Measurements from ENCODE around the gene MON2. TPM values are rescaled to one million over a fixed set of nuclear protein-coding genes. Genes with fewer than 3 reads are reported as not detected.
"Not testable (repeated sequence)": the region's sequence is repeated elsewhere in the genome, so short reads cannot be mapped to it uniquely, and the experiment has no call there.

MON2 gene
- total RNA-seq: 10 to 100 TPM; 29.2 to 29.8 TPM

GRCh38 chr12:62466594-62467491 is at the start of gene MON2:
Gene MON2, plus strand, starts transcription at chr12:62466826. Its CDS starts 382 bp downstream, at chr12:62467208.
- peaks cover 2% of the 10 kb centered on the region for H3K36me3 Mint-ChIP-seq (ENCODE audit: low read depth)
- peaks cover 7% of the 10 kb centered on the region for H3K9me3 Mint-ChIP-seq
- H3K4me1 Mint-ChIP-seq (ENCODE audit: low read depth): peaks cover 15% of the 10 kb centered on the region
- H3K4me3 Mint-ChIP-seq: peak within 1 kb of the TSS; percentile 74
- DNase-seq: peak; percentile 87
- intact Hi-C loops (cut with micrococcal nuclease): loop anchor here (1.0 to 2.0 kb wide), 5 partner anchors 29 to 1312 kb away; partner anchors contain the start of genes RXYLT1 and USP15
- peak within 1 kb of the TSS; percentile 88 for H3K27ac Mint-ChIP-seq
- CTCF ChIA-PET: interaction anchor here (0.6 to 4.1 kb wide), 6 partner anchors 16 to 327 kb away, joined by 3 to 24 read pairs (median 4); no protein-coding TSS in a partner anchor
- H3K27me3 Mint-ChIP-seq (ENCODE audit: low read depth): no peaks in the 10 kb centered on the region

GRCh38 chr12:62426089-62426488 is 40.5 kb upstream of the MON2 start:
- intact Hi-C loops (cut with micrococcal nuclease): no loop called here
- CTCF ChIA-PET: interaction anchor here (1.3 kb wide), 1 partner anchor 10 kb away, joined by 3 read pairs; no protein-coding TSS in a partner anchor
- Mint-ChIP-seq H3K27me3 (ENCODE audit: low read depth) (peaks cover 10% of the 10 kb centered on the region), H3K27ac (no peak overlapping the region), H3K4me1 (ENCODE audit: low read depth) (no peaks in the 10 kb centered on the region), H3K9me3 (peaks cover 31% of the 10 kb centered on the region), H3K36me3 (ENCODE audit: low read depth) (peaks cover 7% of the 10 kb centered on the region), H3K4me3 (no peak overlapping the region)
- no peak for DNase-seq

GRCh38 chr12:62429457-62429856 is 37.2 kb upstream of the MON2 start:
- intact Hi-C loops (cut with micrococcal nuclease): no loop called here
- Mint-ChIP-seq H3K4me3 (no peak overlapping the region), H3K9me3 (peaks cover 19% of the 10 kb centered on the region), H3K27ac (no peak overlapping the region), H3K36me3 (ENCODE audit: low read depth) (peaks cover 3% of the 10 kb centered on the region), H3K27me3 (ENCODE audit: low read depth) (peaks cover 19% of the 10 kb centered on the region), H3K4me1 (ENCODE audit: low read depth) (no peaks in the 10 kb centered on the region)
- CTCF ChIA-PET: no interaction called here
- no peak for DNase-seq

GRCh38 chr12:62434494-62435302 is 31.9 kb upstream of the MON2 start:
- peak; percentile 5 for DNase-seq
- peaks cover 31% of the 10 kb centered on the region for H3K27me3 Mint-ChIP-seq (ENCODE audit: low read depth)
- peak overlapping the region; percentile 76 for H3K4me3 Mint-ChIP-seq
- no peak overlapping the region for H3K27ac Mint-ChIP-seq
- H3K9me3 Mint-ChIP-seq: no peaks in the 10 kb centered on the region
- CTCF ChIA-PET: interaction anchor here (0.6 to 5.3 kb wide), 19 partner anchors 10 to 384 kb away, joined by 3 to 137 read pairs (median 4); partner anchors contain the start of gene MON2
- intact Hi-C loops (cut with micrococcal nuclease): loop anchor here (1.0 to 10.0 kb wide), 4 partner anchors 169 to 630 kb away; a partner anchor contains a TSS
- peaks cover 11% of the 10 kb centered on the region for H3K4me1 Mint-ChIP-seq (ENCODE audit: low read depth)
- H3K36me3 Mint-ChIP-seq (ENCODE audit: low read depth): no peaks in the 10 kb centered on the region

GRCh38 chr12:62435303-62436163 is 31.1 kb upstream of the MON2 start:
- CTCF ChIA-PET: interaction anchor here (0.6 to 5.3 kb wide), 27 partner anchors 9 to 418 kb away, joined by 3 to 137 read pairs (median 4); partner anchors contain the start of gene MON2
- H3K9me3 Mint-ChIP-seq: no peaks in the 10 kb centered on the region
- intact Hi-C loops (cut with micrococcal nuclease): loop anchor here (1.0 to 10.0 kb wide), 4 partner anchors 168 to 629 kb away; a partner anchor contains a TSS
- H3K4me3 Mint-ChIP-seq: peak overlapping the region; percentile 76
- H3K27ac Mint-ChIP-seq: no peak overlapping the region
- H3K36me3 Mint-ChIP-seq (ENCODE audit: low read depth): no peaks in the 10 kb centered on the region
- peaks cover 11% of the 10 kb centered on the region for H3K4me1 Mint-ChIP-seq (ENCODE audit: low read depth)
- DNase-seq: peak; percentile 68
- peaks cover 30% of the 10 kb centered on the region for H3K27me3 Mint-ChIP-seq (ENCODE audit: low read depth)

- H3K4me1 Mint-ChIP-seq (ENCODE audit: low read depth): peaks cover 11% of the 10 kb centered on the region
- H3K27me3 Mint-ChIP-seq (ENCODE audit: low read depth): peaks cover 24% of the 10 kb centered on the region
Measured at GRCh38 chr12:62436164-62436503, 30.5 kb upstream of the MON2 start.

GRCh38 chr12:62438098-62438692 is 28.4 kb upstream of the MON2 start:
- CTCF ChIA-PET: interaction anchor here (0.6 to 5.3 kb wide), 21 partner anchors 10 to 374 kb away, joined by 3 to 137 read pairs (median 5); no protein-coding TSS in a partner anchor
- peaks cover 19% of the 10 kb centered on the region for H3K27me3 Mint-ChIP-seq (ENCODE audit: low read depth)
- peaks cover 8% of the 10 kb centered on the region for H3K9me3 Mint-ChIP-seq
- DNase-seq: peak; percentile 70
- no peak overlapping the region for H3K27ac Mint-ChIP-seq
- H3K4me3 Mint-ChIP-seq: no peak overlapping the region
- intact Hi-C loops (cut with micrococcal nuclease): loop anchor here (1.0 to 10.0 kb wide), 10 partner anchors 28 to 627 kb away; partner anchors contain the start of gene MON2
- H3K36me3 Mint-ChIP-seq (ENCODE audit: low read depth): no peaks in the 10 kb centered on the region
- peaks cover 11% of the 10 kb centered on the region for H3K4me1 Mint-ChIP-seq (ENCODE audit: low read depth)

More at GRCh38 chr12:62436164-62436503, 30.5 kb upstream of the MON2 start:
- CTCF ChIA-PET: interaction anchor here (0.6 to 5.3 kb wide), 18 partner anchors 9 to 417 kb away, joined by 3 to 137 read pairs (median 4); partner anchors contain the start of gene MON2
- DNase-seq: no peak
- peak overlapping the region; percentile 76 for H3K4me3 Mint-ChIP-seq
- H3K9me3 Mint-ChIP-seq: no peaks in the 10 kb centered on the region
- no peak overlapping the region for H3K27ac Mint-ChIP-seq
- H3K36me3 Mint-ChIP-seq (ENCODE audit: low read depth): no peaks in the 10 kb centered on the region
- intact Hi-C loops (cut with micrococcal nuclease): loop anchor here (5.0 to 10.0 kb wide), 3 partner anchors 196 to 629 kb away; a partner anchor contains a TSS

GRCh38 chr12:62446754-62447452 is 19.7 kb upstream of the MON2 start:
- Mint-ChIP-seq H3K4me3 (no peak overlapping the region), H3K9me3 (peaks cover 18% of the 10 kb centered on the region), H3K27ac (no peak overlapping the region), H3K4me1 (ENCODE audit: low read depth) (no peaks in the 10 kb centered on the region), H3K36me3 (ENCODE audit: low read depth) (peaks cover 3% of the 10 kb centered on the region), H3K27me3 (ENCODE audit: low read depth) (peaks cover 3% of the 10 kb centered on the region)
- CTCF ChIA-PET: interaction anchor here (0.8 to 2.4 kb wide), 3 partner anchors 9 to 354 kb away, joined by 3 to 11 read pairs (median 3); no protein-coding TSS in a partner anchor
- intact Hi-C loops (cut with micrococcal nuclease): no loop called here
- DNase-seq: no peak

- H3K9me3 Mint-ChIP-seq: peaks cover 10% of the 10 kb centered on the region
- H3K36me3 Mint-ChIP-seq (ENCODE audit: low read depth): peaks cover 1% of the 10 kb centered on the region
- no peak for DNase-seq
- no peak overlapping the region for H3K27ac Mint-ChIP-seq
- H3K4me1 Mint-ChIP-seq (ENCODE audit: low read depth): no peaks in the 10 kb centered on the region
- peaks cover 3% of the 10 kb centered on the region for H3K27me3 Mint-ChIP-seq (ENCODE audit: low read depth)
- no peak overlapping the region for H3K4me3 Mint-ChIP-seq
- intact Hi-C loops (cut with micrococcal nuclease): no loop called here
- CTCF ChIA-PET: interaction anchor here (2.4 kb wide), 1 partner anchor 11 kb away, joined by 11 read pairs; no protein-coding TSS in a partner anchor
Measured at GRCh38 chr12:62448436-62448835, 18.2 kb upstream of the MON2 start.

- H3K9me3 Mint-ChIP-seq; H3K27ac Mint-ChIP-seq; H3K36me3 Mint-ChIP-seq (ENCODE audit: low read depth); DNase-seq; H3K4me1 Mint-ChIP-seq (ENCODE audit: low read depth); intact Hi-C loops (cut with micrococcal nuclease); H3K4me3 Mint-ChIP-seq; H3K27me3 Mint-ChIP-seq (ENCODE audit: low read depth): not testable (repeated sequence)
- CTCF ChIA-PET: interaction anchor here (0.7 kb wide), 1 partner anchor 311 kb away, joined by 3 read pairs; no protein-coding TSS in a partner anchor
Measured at GRCh38 chr12:62455429-62455828, 11.2 kb upstream of the MON2 start.
